GM23248 (cell line): ENCODE results near the gene CLCN7. TPM values are rescaled to one million over a fixed set of nuclear protein-coding genes. Genes with fewer than 3 reads are reported as not detected.
A peak's percentile ranks its signal among the peaks of the same experiment; 100 is the strongest.

Experiments used
- DNase-seq: peaks from one replicate; pipeline ENCODE4 v3.0.0-alpha.2; 2015
- H2AFZ ChIP-seq: fragments of 200-600 bp; sonication (generic); 2 replicates; pipeline ENCODE4 v1.6.1; 2016; ENCODE audit warnings: antibody characterized with exemption
- H3F3A ChIP-seq: fragments of 200-600 bp; sonication (generic); 2 replicates; pipeline ENCODE4 v1.6.1; 2016; ENCODE audit warnings: mild to moderate bottlenecking, antibody characterized with exemption, mixed run types; ENCODE audit not compliant: insufficient read depth
- H3K27ac ChIP-seq: fragments of 200-600 bp; sonication (generic); 2 replicates; pipeline ENCODE4 v1.5.1; 2016; ENCODE audit warnings: mild to moderate bottlenecking
- H3K27me3 ChIP-seq: fragments of 200-600 bp; sonication (generic); replicated peaks from 2 replicates; pipeline ENCODE4 v1.6.1; 2016; ENCODE audit warnings: mild to moderate bottlenecking; ENCODE audit not compliant: insufficient read depth
- H3K36me3 ChIP-seq: fragments of 200-600 bp; sonication (generic); 2 replicates; pipeline ENCODE4 v1.6.1; 2016; ENCODE audit warnings: low read depth, mild to moderate bottlenecking
- H3K4me1 ChIP-seq: fragments of 200-600 bp; sonication (generic); 2 replicates; pipeline ENCODE4 v1.6.1; 2016; ENCODE audit warnings: mild to moderate bottlenecking; ENCODE audit not compliant: insufficient read depth
- H3K4me2 ChIP-seq: fragments of 200-600 bp; sonication (generic); one replicate; pipeline ENCODE4 v1.6.1; 2016; ENCODE audit warnings: mild to moderate bottlenecking; ENCODE audit not compliant: unreplicated experiment
- H3K4me3 ChIP-seq: fragments of 200-600 bp; sonication (generic); 2 replicates; pipeline ENCODE4 v1.5.1; 2016; ENCODE audit warnings: mild to moderate bottlenecking
- H3K79me2 ChIP-seq: fragments of 200-600 bp; sonication (generic); 2 replicates; pipeline ENCODE4 v1.6.1; 2016; ENCODE audit warnings: mild to moderate bottlenecking; ENCODE audit not compliant: insufficient read depth
- H3K9ac ChIP-seq: fragments of 200-600 bp; sonication (generic); 2 replicates; pipeline ENCODE4 v1.6.1; 2016; ENCODE audit warnings: mild to moderate bottlenecking
- H3K9me2 ChIP-seq: fragments of 200-600 bp; sonication (generic); 2 replicates; pipeline ENCODE4 v1.6.1; 2016; ENCODE audit warnings: mixed run types, mild to moderate bottlenecking, moderate library complexity; ENCODE audit not compliant: insufficient read depth
- H3K9me3 ChIP-seq: fragments of 200-600 bp; sonication (generic); one replicate; pipeline ENCODE4 v1.6.1; 2017; ENCODE audit warnings: low read depth
- H4K20me1 ChIP-seq: fragments of 200-600 bp; sonication (generic); 2 replicates; pipeline ENCODE4 v1.6.0; 2016; ENCODE audit not compliant: insufficient read depth
- EZH2 ChIP-seq: fragments of 200-600 bp; sonication (generic); IDR thresholded peaks from 2 replicates; pipeline ENCODE4 v1.6.1; 2018; ENCODE audit warnings: antibody characterized with exemption, mild to moderate bottlenecking; ENCODE audit not compliant: insufficient read depth, poor library complexity, severe bottlenecking
- EZH2phosphoT487 ChIP-seq: fragments of 200-600 bp; sonication (generic); IDR thresholded peaks from 2 replicates; pipeline ENCODE4 v1.6.1; 2018; ENCODE audit warnings: antibody characterized with exemption, moderate library complexity, mild to moderate bottlenecking, low read depth; ENCODE audit not compliant: insufficient read depth
- WGBS, 2 experiments: methylation state at CpG; one replicate each; pipeline ENCODE4 v1.1.6; 2015 to 2017; ENCODE audit warnings: low lambda C conversion rate in 2 of 2, low coverage in 1 of 2; ENCODE audit errors: missing lambda C conversion rate in 2 of 2; 5-methylcytosine and 5-hydroxymethylcytosine counted together
- in situ Hi-C: fragments of 300-500 bp; cut with MboI; formaldehyde crosslinking; loops from 2 replicates; pipeline ENCODE4 v1.15.0; 2020
- polyA plus RNA-seq: library from polyadenylated mRNA; unstranded; fragments of >200 nt; fragmentation: Nextera tagmentation; extraction: Ambion mirVana; gene quantifications from 2 replicates; pipeline ENCODE4 v1.2.1, GENCODE V29; 2016
- total RNA-seq: library from RNA; depleted of rRNA; stranded (reverse); fragments of >200 nt; shearing (Covaris generic); gene quantifications from 2 replicates; pipeline ENCODE4 v1.2.3, GENCODE V29; 2014

Gene CLCN7
- total and polyA plus RNA-seq, 2 experiments from 2014 or later, result 33.6 to 39.3 TPM

DNA sequence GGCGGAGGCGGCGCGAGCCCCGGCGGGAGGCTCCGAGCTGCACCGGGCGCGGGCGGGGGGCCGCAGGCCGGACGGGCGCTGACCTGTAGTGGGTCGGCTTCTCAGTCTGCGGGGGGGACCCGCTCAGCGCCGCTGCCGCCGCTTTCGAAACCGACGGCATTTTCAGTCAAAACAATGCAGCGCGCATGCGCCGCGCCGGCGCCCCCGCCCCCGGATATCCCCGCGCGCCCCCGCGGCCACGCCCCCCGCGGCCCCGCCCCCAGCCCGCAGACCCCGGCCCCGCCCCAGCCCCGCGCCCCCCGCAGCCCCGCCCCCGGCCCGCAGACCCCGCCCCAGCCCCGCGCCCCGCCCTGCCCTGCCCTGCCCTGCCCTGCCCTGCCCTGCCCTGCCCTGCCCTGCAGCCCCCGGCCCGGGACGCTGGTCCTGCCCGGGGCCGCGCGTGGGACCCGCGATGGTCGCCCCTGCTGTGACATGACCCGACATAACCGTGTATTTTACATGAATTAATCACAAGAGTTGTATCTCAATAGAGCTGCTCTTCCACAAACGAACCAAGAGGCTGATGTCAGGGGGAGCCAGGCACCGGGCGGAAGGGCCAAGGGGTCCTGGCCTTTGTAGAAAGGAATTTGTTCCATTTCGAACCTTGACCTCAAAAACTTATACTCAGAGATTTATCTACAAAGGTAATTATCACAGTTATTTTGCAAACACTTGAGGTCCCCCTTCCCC is 60.1 kb downstream of the CLCN7 start, which contains the start of gene UNKL:
TSS of gene UNKL (minus strand) at position 173 of the 729 bp plus-strand sequence. CDS start at position 160, 13 bp downstream.
- Histone ChIP-seq H3K9me3 (no peaks in the 10 kb centered on the region), H3K9ac (peak within 1 kb of the TSS; percentile 91), H2AFZ (peak within 1 kb of the TSS; percentile 79), H3K27ac (peak within 1 kb of the TSS; percentile 35), H3K4me1 (peaks cover 19% of the 10 kb centered on the region), H3K4me2 (peak within 1 kb of the TSS; percentile 62), H3K27me3 (no peaks in the 10 kb centered on the region), H3K79me2 (peaks cover 58% of the 10 kb centered on the region), H3K9me2 (no peaks in the 10 kb centered on the region), H3K36me3 (no peaks in the 10 kb centered on the region), H4K20me1 (no peaks in the 10 kb centered on the region), H3K4me3 (peak within 1 kb of the TSS; percentile 90), H3F3A (peaks cover 20% of the 10 kb centered on the region)
- in situ Hi-C loops, result no loop called here
- WGBS, 2 experiments, result 10 to 16% methylated on average over 16 to 38 of the region's 72 CpGs
- peak; percentile 74 for DNase-seq
- TF ChIP-seq EZH2phosphoT487, result no peak
- no peak for TF ChIP-seq EZH2

DNA sequence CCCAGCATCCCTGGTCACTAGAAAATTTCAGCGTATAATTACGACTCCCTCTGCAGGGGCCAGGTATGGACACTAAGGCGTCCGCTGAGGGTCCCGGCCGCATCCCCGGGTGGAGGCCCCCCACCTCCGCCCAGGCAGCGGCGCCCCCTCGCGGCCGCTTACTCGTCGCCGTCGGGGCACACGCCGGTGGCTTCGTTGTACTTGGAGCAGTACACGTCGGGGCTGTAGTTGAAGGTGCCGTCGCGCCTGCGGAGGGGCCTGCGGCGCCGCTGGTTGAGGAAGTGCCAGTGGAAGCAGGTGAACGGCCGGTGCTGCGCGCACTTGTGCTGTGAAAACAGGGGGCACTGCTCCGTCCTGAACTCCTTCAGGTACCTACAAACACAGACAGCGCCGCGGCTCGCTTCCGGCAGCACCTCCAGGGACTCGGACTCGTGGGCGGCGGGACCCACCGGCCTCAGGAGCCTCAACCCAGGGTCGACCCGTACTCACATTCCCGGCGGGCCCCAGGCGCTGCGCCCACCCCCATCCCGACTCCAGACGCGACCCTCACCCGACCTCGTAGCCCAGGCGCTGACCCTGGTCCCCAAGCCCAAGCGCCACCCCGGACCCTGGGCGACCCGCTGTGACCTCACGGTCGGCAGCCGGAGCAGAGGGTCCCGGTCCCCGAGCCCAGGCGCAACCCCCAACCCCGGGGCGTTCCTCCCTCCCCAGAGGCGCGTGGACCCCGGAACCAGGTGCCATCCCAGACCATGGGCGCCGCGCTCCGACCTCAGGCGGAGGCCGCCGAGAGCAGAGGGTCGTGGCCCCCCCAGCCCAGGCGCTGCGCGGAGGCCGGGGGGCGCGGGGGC is 60.9 kb downstream of the CLCN7 start:
- WGBS, 2 experiments, result 3 to 4% methylated on average over 54 to 73 of the region's 85 CpGs
- H3K4me1 ChIP-seq, result peaks cover 11% of the 10 kb centered on the region
- peak overlapping the region; percentile 62 for H3K4me2 ChIP-seq
- peaks cover 20% of the 10 kb centered on the region for H3F3A ChIP-seq
- no peaks in the 10 kb centered on the region for H3K27me3 ChIP-seq
- DNase-seq, result peak; percentile 74
- no peaks in the 10 kb centered on the region for H3K9me2 ChIP-seq
- H3K27ac ChIP-seq, result peak overlapping the region; percentile 35; the same call in 1 of the 2 replicates
- no peaks in the 10 kb centered on the region for H3K36me3 ChIP-seq
- no peak for TF ChIP-seq EZH2phosphoT487
- TF ChIP-seq EZH2, result no peak
- H3K4me3 ChIP-seq, result peak overlapping the region; percentile 90
- H3K79me2 ChIP-seq, result peaks cover 58% of the 10 kb centered on the region
- in situ Hi-C loops, result no loop called here
- no peaks in the 10 kb centered on the region for H3K9me3 ChIP-seq
- H2AFZ ChIP-seq, result peak overlapping the region; percentile 79
- peak overlapping the region; percentile 91 for H3K9ac ChIP-seq
- H4K20me1 ChIP-seq, result no peaks in the 10 kb centered on the region

DNA sequence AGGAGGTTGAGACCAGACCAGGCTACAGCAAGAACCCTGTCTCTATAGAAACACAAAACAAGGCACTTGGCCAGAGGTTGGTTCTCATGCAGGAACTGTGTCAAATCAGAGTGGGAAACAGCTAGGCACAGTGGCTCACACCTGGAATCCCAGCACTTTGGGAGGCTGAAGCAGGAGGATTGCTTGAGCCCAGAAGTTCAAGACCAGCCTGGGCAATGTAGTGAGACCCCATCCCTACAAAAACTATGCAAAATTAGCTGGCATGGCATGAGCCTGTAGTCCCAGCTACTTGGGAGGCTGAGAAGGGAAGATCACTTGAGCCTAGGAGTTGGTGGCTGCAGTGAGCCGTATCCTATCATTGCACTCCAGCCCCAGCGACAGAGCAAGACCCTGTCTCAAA is 62.0 kb downstream of the CLCN7 start:
- H3K4me3 ChIP-seq, result no peak overlapping the region
- WGBS, 2 experiments, result 62 to 77% methylated on average over 2 of the region's 2 CpGs

DNA sequence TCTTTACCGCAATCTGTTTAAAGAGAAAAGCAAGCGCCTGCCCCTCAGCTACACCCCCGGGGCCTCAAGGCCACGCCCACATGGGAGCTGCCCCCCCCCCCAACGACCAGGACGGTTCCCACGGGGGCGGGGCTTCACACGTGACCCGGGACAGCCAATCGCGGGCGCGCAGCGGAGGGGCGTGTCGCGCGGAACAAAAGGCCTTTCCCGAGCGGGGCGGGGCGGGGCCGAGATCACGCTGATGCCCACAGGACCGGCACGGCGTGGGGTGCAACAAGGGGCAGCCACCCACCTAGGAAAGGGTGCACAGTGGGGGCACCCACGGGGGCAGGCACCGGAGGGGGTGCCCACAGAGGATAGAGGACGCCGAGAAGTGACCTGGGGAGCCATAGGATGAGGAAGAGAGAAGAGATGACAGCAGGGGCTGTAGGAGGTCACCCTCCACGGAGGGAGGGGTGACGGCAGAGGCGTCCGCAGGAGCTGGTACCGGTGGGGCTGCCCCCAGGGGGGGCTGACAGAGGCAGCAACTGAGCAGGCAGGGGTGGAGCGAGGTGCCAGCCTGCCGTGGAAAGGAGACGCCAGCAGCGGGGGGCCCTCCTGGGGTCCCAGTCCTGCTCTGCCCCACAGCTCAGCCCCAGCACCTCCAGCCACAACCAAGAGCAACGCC is 66.5 kb downstream of the CLCN7 start:
- TF ChIP-seq EZH2phosphoT487 (no peak), EZH2 (no peak)
- Histone ChIP-seq H3K27me3 (no peaks in the 10 kb centered on the region), H3F3A (no peaks in the 10 kb centered on the region), H2AFZ (peak overlapping the region; percentile 65), H3K9me3 (no peaks in the 10 kb centered on the region), H3K36me3 (no peaks in the 10 kb centered on the region), H3K9me2 (no peaks in the 10 kb centered on the region), H3K27ac (peak overlapping the region; percentile 57), H3K79me2 (peaks cover 74% of the 10 kb centered on the region), H3K9ac (peak overlapping the region; percentile 73), H3K4me1 (0 out of 2 replicates have a peak, but pooled peaks cover 3% of the 10 kb centered on the region), H3K4me3 (peak overlapping the region; percentile 72), H3K4me2 (peak overlapping the region; percentile 76), H4K20me1 (no peaks in the 10 kb centered on the region)
- DNase-seq, result peak; percentile 96
- WGBS, 2 experiments, result 2 to 3% methylated on average over 17 to 42 of the region's 42 CpGs
- in situ Hi-C loops, result no loop called here

More for the DNA sequence above, 62.0 kb downstream of the CLCN7 start:
- TF ChIP-seq EZH2, result no peak
- TF ChIP-seq EZH2phosphoT487, result no peak
- Histone ChIP-seq H3K4me1 (peaks cover 10% of the 10 kb centered on the region; the same call in 1 of the 2 replicates), H3K36me3 (no peaks in the 10 kb centered on the region), H3K9ac (no peak overlapping the region), H2AFZ (no peak overlapping the region), H4K20me1 (no peaks in the 10 kb centered on the region), H3F3A (peaks cover 20% of the 10 kb centered on the region), H3K27me3 (no peaks in the 10 kb centered on the region), H3K4me2 (no peak overlapping the region), H3K9me3 (no peaks in the 10 kb centered on the region), H3K27ac (no peak overlapping the region), H3K9me2 (no peaks in the 10 kb centered on the region), H3K79me2 (peaks cover 56% of the 10 kb centered on the region)
- DNase-seq, result no peak
- in situ Hi-C loops, result no loop called here
